Tibial nerve (tissue), 4 donors: ENCODE results near the gene ACOXL.

Experiments
- EP300 ChIP-seq, 2 donors: sonication (generic); formaldehyde crosslinking; IDR thresholded peaks; one replicate each; pipeline ENCODE4 v1.6.1; 2017; ENCODE audit warnings: antibody characterized with exemption in 2 of 2, mild to moderate bottlenecking in 1 of 2
- TF ChIP-seq, protein P1 (sequence below), 5 experiments: fragments of 200-600 bp in 3 of 5; fragments of 450-650 bp in 2 of 5; sonication (generic) in 3 of 5; IDR thresholded peaks; one replicate each; pipeline ENCODE4 v1.5.1; 2016 to 2019; ENCODE audit warnings: antibody characterized with exemption in 5 of 5, mild to moderate bottlenecking in 3 of 5, moderate library complexity in 2 of 5

DNA sequence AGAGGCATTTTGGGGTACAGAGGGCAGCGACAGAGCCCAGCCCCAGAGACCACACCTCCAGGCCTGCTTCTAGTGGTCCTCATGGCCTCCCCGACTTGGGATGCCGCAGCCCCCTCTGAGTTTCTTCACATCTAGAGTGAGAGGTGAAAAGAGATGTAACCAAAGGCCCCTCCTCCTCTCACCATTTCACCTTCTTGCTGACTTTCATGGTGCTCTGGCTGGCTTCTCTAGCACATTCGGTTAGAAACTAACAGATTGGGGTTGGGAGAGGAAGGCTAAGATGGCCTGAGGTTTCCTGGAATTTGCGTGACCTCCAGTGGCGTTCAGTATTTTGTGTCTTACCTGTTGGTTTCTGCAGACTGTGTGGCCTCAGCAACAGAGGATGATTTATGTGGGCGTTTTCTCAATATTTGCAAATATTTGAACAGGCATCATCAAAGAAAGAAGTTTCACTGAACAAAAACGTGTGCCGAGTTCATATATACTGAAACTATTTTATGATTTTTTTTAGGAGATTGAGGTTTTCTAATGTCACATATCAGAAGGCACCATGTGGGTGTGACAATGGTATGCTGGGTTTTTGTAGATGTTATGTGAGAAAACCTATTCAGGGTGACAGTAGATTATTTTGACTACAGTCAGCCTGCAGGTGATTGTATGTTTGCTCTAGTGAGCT, 318.5 kb downstream of the ACOXL start:
- TF ChIP-seq EP300 (IDR thresholded peaks at IDR 0.05): no peak
- TF ChIP-seq, protein P1, sequence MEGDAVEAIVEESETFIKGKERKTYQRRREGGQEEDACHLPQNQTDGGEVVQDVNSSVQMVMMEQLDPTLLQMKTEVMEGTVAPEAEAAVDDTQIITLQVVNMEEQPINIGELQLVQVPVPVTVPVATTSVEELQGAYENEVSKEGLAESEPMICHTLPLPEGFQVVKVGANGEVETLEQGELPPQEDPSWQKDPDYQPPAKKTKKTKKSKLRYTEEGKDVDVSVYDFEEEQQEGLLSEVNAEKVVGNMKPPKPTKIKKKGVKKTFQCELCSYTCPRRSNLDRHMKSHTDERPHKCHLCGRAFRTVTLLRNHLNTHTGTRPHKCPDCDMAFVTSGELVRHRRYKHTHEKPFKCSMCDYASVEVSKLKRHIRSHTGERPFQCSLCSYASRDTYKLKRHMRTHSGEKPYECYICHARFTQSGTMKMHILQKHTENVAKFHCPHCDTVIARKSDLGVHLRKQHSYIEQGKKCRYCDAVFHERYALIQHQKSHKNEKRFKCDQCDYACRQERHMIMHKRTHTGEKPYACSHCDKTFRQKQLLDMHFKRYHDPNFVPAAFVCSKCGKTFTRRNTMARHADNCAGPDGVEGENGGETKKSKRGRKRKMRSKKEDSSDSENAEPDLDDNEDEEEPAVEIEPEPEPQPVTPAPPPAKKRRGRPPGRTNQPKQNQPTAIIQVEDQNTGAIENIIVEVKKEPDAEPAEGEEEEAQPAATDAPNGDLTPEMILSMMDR (IDR thresholded peaks at IDR 0.05): no peak
